Lung (tissue), 12 donors: Measurements from ENCODE around the gene MAP3K10. TPM values are rescaled to one million over a fixed set of nuclear protein-coding genes. Genes with fewer than 3 reads are reported as not detected.

Experiments used
- ATAC-seq: fragments of 200-7000 bp; cut with Tn5 transposase; one replicate; pipeline ENCODE4 v1.9.1; 2020; ENCODE audit warnings: moderate number of reproducible peaks; ENCODE audit not compliant: insufficient read depth, low FRiP score
- DNase-seq, 3 donors: peaks; one replicate each; pipeline ENCODE4 v3.0.0-alpha.2; 2013 to 2017
- H3K27ac ChIP-seq, 2 donors: one replicate each; pipeline ENCODE4 v1.5.1; 2013; ENCODE audit warnings: mild to moderate bottlenecking in 2 of 2, moderate library complexity in 2 of 2, control low read depth in 1 of 2, inconsistent platforms in 1 of 2, low read depth in 1 of 2, low read length in 1 of 2
- H3K27me3 ChIP-seq, 3 donors: one replicate each; pipeline ENCODE4 v1.5.1; 2013; ENCODE audit warnings: low read length in 2 of 3; ENCODE audit not compliant: control insufficient read depth in 3 of 3, insufficient read depth in 3 of 3
- H3K36me3 ChIP-seq, 4 donors: one replicate each; pipeline ENCODE4 v1.5.1; 2013; ENCODE audit warnings: low read length in 4 of 4, mild to moderate bottlenecking in 1 of 4, moderate library complexity in 1 of 4; ENCODE audit not compliant: control insufficient read depth in 4 of 4, insufficient read depth in 4 of 4
- H3K4me1 ChIP-seq, 5 donors: one replicate each; pipeline ENCODE4 v1.5.1; 2013; ENCODE audit warnings: low read length in 5 of 5, mild to moderate bottlenecking in 2 of 5, moderate library complexity in 1 of 5; ENCODE audit not compliant: control insufficient read depth in 5 of 5, insufficient read depth in 5 of 5
- H3K4me3 ChIP-seq: one replicate; pipeline ENCODE4 v1.5.1; 2013; ENCODE audit warnings: mild to moderate bottlenecking, control low read depth, moderate library complexity
- H3K9ac ChIP-seq, 2 donors: one replicate each; pipeline ENCODE4 v1.5.1; 2013; ENCODE audit warnings: low read length in 2 of 2, control low read depth in 1 of 2; ENCODE audit not compliant: insufficient read depth in 1 of 2
- H3K9me3 ChIP-seq, 4 donors: one replicate each; pipeline ENCODE4 v1.5.1; 2013; ENCODE audit warnings: low read length in 3 of 4, mild to moderate bottlenecking in 1 of 4, moderate library complexity in 1 of 4; ENCODE audit not compliant: control insufficient read depth in 4 of 4, insufficient read depth in 3 of 4
- WGBS, 2 donors: extraction: QIAGEN DNeasy Blood & Tissue Kit; methylation state at CpG; one replicate each; pipeline ENCODE4 v1.1.7; 2013; 5-methylcytosine and 5-hydroxymethylcytosine counted together
- polyA plus RNA-seq, 2 donors: library from polyadenylated mRNA; stranded (reverse); fragments of 200-250 nt; gene quantifications; one replicate each; pipeline ENCODE4 v1.2.1, GENCODE V29; 2013
- total RNA-seq, 2 donors: library from RNA; depleted of rRNA in 1 of 2; stranded (reverse); fragments of >200 nt in 1 of 2; gene quantifications; one replicate each; pipeline ENCODE4 v1.2.1, GENCODE V29; 2014 to 2021
- TF ChIP-seq, protein P1 (sequence below): IDR thresholded peaks from 2 replicates; pipeline ENCODE4 v1.5.1; 2012; ENCODE audit warnings: mild to moderate bottlenecking; ENCODE audit errors: control extremely low read depth, extremely low read depth
- donor health status: control.
- donor health status: control.
- donor health status: Bipolar disorder and iron deficiency.
- donor health status: healthy.
- donor health status: DM: yes; HTN: yes; CAD: no.

The MAP3K10 gene
- total and polyA plus RNA-seq, 4 donors, result 4.4 to 18.0 (median 11.3) TPM

DNA sequence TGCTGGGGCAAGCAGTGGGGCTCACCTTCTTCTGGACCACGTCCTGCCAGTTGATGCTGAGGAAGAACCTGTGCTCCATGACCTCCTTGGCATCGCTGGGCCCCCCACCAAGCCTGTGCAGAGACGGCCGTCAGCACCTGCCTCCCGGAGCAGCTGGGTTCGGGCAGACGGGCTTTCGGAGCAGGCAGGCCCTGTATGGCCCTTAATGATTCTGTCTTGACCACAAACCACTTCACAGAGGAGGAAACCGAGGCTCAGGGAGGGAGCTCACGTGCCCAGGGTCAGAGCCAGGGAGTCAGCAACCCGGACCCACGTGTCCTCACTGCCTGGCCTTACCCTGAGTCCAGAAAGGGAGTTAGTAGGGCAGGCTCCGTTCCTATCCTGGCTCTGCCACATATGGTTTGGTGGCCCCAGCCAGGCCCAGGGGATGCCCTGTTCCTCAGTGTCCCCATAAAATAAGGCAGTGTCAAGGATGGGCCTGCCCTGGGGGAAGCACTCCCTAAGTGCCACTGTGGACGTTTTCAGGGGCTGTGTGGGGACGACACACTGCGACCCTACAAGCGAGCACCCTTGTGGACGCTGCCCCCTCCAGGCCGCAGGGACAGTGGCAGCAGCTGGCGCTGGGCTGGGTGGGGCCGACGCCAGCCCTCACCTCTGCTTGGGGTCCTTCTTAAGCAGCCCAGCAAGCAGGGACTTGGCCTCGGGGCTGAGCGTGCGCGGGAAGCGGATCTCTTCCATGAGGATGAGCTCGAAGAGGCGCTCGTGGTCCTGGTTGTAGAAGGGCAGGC lies 44.2 kb downstream of the MAP3K10 start:
- TF ChIP-seq, protein P1, sequence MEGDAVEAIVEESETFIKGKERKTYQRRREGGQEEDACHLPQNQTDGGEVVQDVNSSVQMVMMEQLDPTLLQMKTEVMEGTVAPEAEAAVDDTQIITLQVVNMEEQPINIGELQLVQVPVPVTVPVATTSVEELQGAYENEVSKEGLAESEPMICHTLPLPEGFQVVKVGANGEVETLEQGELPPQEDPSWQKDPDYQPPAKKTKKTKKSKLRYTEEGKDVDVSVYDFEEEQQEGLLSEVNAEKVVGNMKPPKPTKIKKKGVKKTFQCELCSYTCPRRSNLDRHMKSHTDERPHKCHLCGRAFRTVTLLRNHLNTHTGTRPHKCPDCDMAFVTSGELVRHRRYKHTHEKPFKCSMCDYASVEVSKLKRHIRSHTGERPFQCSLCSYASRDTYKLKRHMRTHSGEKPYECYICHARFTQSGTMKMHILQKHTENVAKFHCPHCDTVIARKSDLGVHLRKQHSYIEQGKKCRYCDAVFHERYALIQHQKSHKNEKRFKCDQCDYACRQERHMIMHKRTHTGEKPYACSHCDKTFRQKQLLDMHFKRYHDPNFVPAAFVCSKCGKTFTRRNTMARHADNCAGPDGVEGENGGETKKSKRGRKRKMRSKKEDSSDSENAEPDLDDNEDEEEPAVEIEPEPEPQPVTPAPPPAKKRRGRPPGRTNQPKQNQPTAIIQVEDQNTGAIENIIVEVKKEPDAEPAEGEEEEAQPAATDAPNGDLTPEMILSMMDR, result no peak
- H3K27ac ChIP-seq, result no peak overlapping the region
- ATAC-seq (no peak), DNase-seq (no peak)
- H3K9ac ChIP-seq, result no peak overlapping the region
- no peaks in the 10 kb centered on the region for H3K9me3 ChIP-seq
- no peak overlapping the region for H3K4me3 ChIP-seq
- H3K27me3 ChIP-seq, result no peaks in the 10 kb centered on the region
- H3K4me1 ChIP-seq, result peaks cover 0 to 15% (median 11%) of the 10 kb centered on the region in 5 donors
- H3K36me3 ChIP-seq, result peaks cover 5 to 64% (median 31%) of the 10 kb centered on the region in 4 donors
- WGBS, 2 donors, result 90 to 93% methylated on average over 30 of the region's 30 CpGs

DNA sequence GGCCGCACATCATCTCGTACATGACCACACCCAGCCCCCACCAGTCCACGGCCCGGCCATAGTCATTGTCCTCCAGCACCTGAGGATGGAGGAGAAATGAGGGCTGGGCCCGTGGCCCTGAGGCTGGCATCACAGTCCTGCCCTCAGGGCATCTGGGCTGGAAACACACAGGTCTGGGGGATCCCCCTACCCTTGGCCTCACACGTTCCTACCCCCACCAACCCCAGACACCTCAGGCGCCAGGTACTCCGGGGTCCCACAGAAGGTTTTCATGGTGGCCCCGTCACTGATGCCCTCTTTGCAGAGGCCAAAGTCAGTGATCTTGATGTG lies 44.8 kb downstream of the MAP3K10 start:
- TF ChIP-seq, protein P1, result no peak
- Histone ChIP-seq H3K27ac (no peak overlapping the region), H3K27me3 (no peaks in the 10 kb centered on the region), H3K9me3 (no peaks in the 10 kb centered on the region), H3K4me3 (no peak overlapping the region), H3K9ac (no peak overlapping the region), H3K4me1 (peaks cover 0 to 15% (median 11%) of the 10 kb centered on the region in 5 donors), H3K36me3 (peaks cover 5 to 67% (median 33%) of the 10 kb centered on the region in 4 donors)
- WGBS, 2 donors, result 95 to 96% methylated on average over 9 of the region's 9 CpGs
- no peak for ATAC-seq
- DNase-seq, result no peak

DNA sequence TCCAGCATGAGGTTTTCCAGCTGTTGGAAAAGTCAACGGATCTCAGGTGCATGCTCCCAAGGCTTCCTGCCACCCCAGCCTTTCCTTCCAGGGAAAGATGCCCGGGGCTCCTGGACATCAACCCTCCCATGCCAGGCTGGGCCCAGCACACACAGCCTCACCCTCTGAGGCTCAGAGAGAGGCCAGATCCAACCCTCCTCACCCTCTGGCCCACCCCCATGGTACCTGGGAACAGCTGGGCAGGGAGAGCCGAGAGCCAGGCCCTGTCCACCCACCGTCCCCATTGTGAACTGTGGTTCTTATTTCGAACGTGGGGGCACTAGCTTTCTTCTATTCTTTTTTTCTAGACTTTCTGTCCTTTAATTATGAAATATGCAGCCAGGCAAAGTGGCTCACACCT lies 45.1 kb downstream of the MAP3K10 start:
- peaks cover 0 to 14% (median 10%) of the 10 kb centered on the region in 5 donors for H3K4me1 ChIP-seq
- no peak overlapping the region for H3K4me3 ChIP-seq
- H3K36me3 ChIP-seq, result peaks cover 5 to 68% (median 36%) of the 10 kb centered on the region in 4 donors
- no peaks in the 10 kb centered on the region for H3K27me3 ChIP-seq
- WGBS, 2 donors, result 94 to 95% methylated on average over 6 of the region's 6 CpGs
- H3K27ac ChIP-seq, result no peak overlapping the region
- no peak overlapping the region for H3K9ac ChIP-seq
- TF ChIP-seq, protein P1, result no peak
- no peak for ATAC-seq
- no peaks in the 10 kb centered on the region for H3K9me3 ChIP-seq
- no peak for DNase-seq
